PFSK-1 (cell line): ENCODE measurements around the gene NTN3.

Experiments used
- FOXP2 ChIP-seq: optimal IDR thresholded peaks from 2 replicates; pipeline ENCODE3; 2011; ENCODE audit warnings: borderline replicate concordance, control low read depth, inconsistent platforms; ENCODE audit not compliant: insufficient read depth; ENCODE audit errors: extremely low read length, extremely low read depth
- POLR2AphosphoS5 ChIP-seq: IDR thresholded peaks from 2 replicates; pipeline ENCODE4 v1.6.1; 2012; ENCODE audit warnings: low read depth, mild to moderate bottlenecking, control low read depth, low read length, moderate library complexity
- SIN3A ChIP-seq: IDR thresholded peaks from 2 replicates; pipeline ENCODE4 v1.6.1; 2012; ENCODE audit warnings: mild to moderate bottlenecking, low read length, moderate library complexity, borderline replicate concordance; ENCODE audit not compliant: insufficient read depth
- TAF1 ChIP-seq: IDR thresholded peaks from 2 replicates; pipeline ENCODE4 v1.6.1; 2012; ENCODE audit warnings: low read length, control low read depth, borderline replicate concordance; ENCODE audit not compliant: insufficient read depth
- TF ChIP-seq, protein P1 (sequence below), 2 experiments: IDR thresholded peaks; 2 replicates each; pipeline versions ENCODE4 v1.6.1 to v1.8.0; 2011 to 2012; ENCODE audit warnings: low read depth in 2 of 2, low read length in 2 of 2, control low read depth in 1 of 2, inconsistent platforms in 1 of 2, mild to moderate bottlenecking in 1 of 2, moderate library complexity in 1 of 2; ENCODE audit not compliant: insufficient read depth in 1 of 2

NTN3 gene

GRCh38 chr16:2428784-2429033, 42.4 kb upstream of the NTN3 start:
- TF ChIP-seq FOXP2 = no peak
- TF ChIP-seq, protein P1, sequence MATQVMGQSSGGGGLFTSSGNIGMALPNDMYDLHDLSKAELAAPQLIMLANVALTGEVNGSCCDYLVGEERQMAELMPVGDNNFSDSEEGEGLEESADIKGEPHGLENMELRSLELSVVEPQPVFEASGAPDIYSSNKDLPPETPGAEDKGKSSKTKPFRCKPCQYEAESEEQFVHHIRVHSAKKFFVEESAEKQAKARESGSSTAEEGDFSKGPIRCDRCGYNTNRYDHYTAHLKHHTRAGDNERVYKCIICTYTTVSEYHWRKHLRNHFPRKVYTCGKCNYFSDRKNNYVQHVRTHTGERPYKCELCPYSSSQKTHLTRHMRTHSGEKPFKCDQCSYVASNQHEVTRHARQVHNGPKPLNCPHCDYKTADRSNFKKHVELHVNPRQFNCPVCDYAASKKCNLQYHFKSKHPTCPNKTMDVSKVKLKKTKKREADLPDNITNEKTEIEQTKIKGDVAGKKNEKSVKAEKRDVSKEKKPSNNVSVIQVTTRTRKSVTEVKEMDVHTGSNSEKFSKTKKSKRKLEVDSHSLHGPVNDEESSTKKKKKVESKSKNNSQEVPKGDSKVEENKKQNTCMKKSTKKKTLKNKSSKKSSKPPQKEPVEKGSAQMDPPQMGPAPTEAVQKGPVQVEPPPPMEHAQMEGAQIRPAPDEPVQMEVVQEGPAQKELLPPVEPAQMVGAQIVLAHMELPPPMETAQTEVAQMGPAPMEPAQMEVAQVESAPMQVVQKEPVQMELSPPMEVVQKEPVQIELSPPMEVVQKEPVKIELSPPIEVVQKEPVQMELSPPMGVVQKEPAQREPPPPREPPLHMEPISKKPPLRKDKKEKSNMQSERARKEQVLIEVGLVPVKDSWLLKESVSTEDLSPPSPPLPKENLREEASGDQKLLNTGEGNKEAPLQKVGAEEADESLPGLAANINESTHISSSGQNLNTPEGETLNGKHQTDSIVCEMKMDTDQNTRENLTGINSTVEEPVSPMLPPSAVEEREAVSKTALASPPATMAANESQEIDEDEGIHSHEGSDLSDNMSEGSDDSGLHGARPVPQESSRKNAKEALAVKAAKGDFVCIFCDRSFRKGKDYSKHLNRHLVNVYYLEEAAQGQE (IDR thresholded peaks at IDR 0.05; ENCODE audit: insufficient read depth in 1 of 2, low read depth in 2 of 2, low read length in 2 of 2) = no peak
- no peak for TF ChIP-seq SIN3A
- no peak for TF ChIP-seq TAF1
- no peak for TF ChIP-seq POLR2AphosphoS5

GRCh38 chr16:2429034-2429770, 41.9 kb upstream of the NTN3 start, which contains the start of gene CCNF:
CCNF (plus strand) TSS chr16:2429447; CDS start chr16:2429482, 35 bp downstream.
- TF ChIP-seq SIN3A = no peak; the same call in 1 of the 2 replicates
- TF ChIP-seq FOXP2 = peak; percentile 31
- TF ChIP-seq POLR2AphosphoS5 = peak; percentile 71

DNA sequence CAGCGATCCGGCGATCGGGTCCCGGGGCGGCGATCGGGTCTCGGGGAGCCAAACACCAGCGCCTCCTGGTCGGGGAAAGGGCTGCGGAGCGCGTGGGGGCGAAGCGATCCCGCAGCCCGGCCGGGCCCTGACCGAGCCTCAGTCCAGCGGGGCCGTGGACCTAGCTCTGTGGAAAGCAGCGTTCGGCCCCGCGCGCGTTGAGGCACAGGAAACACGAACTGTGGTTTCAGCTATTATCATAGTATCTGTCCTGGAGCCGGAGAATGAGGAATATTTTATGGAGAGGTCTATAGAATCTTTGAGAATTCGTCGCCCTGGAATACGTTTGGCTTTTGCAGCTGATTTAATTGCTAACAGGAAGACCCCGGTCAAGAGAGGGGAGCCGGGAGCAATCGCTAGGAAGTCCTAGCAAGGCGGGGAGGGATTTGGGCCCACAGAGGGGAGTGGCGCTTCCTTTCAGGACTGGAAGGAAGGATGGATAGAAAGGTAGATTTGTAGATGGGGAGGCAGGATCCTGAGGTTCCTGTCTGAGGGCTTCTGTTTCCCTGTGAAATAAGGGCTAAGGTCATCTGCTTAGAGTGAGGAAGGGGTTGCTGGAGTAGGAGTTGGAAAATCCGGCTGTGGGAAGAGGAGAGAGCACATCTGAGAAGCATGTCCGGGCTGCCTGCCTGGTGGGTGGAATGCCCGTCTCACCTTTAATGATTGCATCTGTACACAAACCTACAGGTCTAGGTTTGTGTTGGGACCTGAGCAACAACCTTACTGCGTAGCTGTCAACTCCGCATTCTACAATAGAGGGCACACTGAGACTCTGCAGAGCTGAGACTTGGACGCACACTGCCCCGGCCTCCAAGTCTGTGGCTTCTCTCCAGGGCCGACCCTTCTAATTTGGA, 41.1 kb upstream of the NTN3 start:
- TF ChIP-seq, protein P1 (IDR thresholded peaks at IDR 0.05; ENCODE audit: insufficient read depth in 1 of 2, low read depth in 2 of 2, low read length in 2 of 2) = no peak
- no peak for TF ChIP-seq TAF1
- no peak for TF ChIP-seq POLR2AphosphoS5
- TF ChIP-seq SIN3A = no peak
- TF ChIP-seq FOXP2 = no peak

GRCh38 chr16:2432286-2432685, 38.8 kb upstream of the NTN3 start:
- no peak for TF ChIP-seq POLR2AphosphoS5
- TF ChIP-seq, protein P1 (IDR thresholded peaks at IDR 0.05; ENCODE audit: insufficient read depth in 1 of 2, low read depth in 2 of 2, low read length in 2 of 2) = no peak
- TF ChIP-seq FOXP2 = no peak
- no peak for TF ChIP-seq TAF1
- TF ChIP-seq SIN3A = no peak

DNA sequence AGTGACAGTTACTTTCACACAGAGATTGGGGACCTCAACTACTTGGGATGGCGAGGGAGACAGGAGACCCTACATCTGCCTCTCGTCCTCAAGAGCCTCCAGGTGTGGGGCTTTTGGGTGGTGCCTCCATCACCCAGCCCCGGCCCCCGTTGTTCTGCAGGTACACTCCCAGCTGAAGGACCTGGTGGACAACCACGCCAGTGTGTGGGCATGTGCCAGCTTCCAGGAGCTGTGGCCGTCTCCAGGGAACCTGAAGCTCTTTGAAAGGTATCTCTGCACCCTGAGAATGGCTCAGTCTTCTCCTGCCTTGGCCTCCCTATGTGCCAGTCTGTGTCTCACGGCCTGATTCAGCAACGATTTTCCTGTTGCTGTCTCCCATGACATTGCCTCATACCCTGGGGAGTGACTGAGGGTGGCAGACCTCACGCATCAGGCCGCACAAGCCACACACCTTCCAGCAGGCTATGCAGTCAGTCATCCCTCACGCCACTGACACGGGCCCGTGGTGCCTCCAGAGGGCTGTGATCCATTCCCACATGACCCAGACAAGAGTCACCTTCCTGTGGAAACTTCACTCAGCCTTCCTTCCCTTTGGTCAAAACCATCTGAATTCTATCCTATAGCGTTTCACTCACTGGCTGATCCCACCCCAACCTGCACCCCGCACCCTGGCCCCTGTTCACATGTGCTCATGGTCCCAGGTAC, 38.1 kb upstream of the NTN3 start:
- TF ChIP-seq FOXP2 (no peak), POLR2AphosphoS5 (no peak), TAF1 (no peak), SIN3A (no peak)
- TF ChIP-seq, protein P1 (IDR thresholded peaks at IDR 0.05; ENCODE audit: insufficient read depth in 1 of 2, low read depth in 2 of 2, low read length in 2 of 2) = no peak
